Astrocyte of the cerebellum (primary cell): ENCODE results near the gene REELD1.

Experiments used
- DNase-seq: peaks from one replicate; pipeline ENCODE4 v3.0.0-alpha.2; 2011; ENCODE audit warnings: low read depth
- H3K4me3 ChIP-seq: 2 replicates; pipeline ENCODE4 v1.5.1; 2011; ENCODE audit warnings: mild to moderate bottlenecking, low read depth, low read length, moderate library complexity
- in situ Hi-C: cut with HindIII; loops from 2 replicates; pipeline ENCODE4 v1.10.0; 2017; ENCODE audit warnings: low sequenced_read_pairs
- TF ChIP-seq, protein P1 (sequence below): IDR thresholded peaks from 2 replicates; pipeline ENCODE4 v1.5.1; 2012; ENCODE audit warnings: low read length, low read depth, moderate library complexity, mild to moderate bottlenecking; ENCODE audit errors: missing control alignments

REELD1 gene

GRCh38 chr4:146275370-146275769 lies 61.0 kb downstream of the REELD1 start:
- in situ Hi-C loops: no loop called here
- no peak for DNase-seq
- TF ChIP-seq, protein P1, sequence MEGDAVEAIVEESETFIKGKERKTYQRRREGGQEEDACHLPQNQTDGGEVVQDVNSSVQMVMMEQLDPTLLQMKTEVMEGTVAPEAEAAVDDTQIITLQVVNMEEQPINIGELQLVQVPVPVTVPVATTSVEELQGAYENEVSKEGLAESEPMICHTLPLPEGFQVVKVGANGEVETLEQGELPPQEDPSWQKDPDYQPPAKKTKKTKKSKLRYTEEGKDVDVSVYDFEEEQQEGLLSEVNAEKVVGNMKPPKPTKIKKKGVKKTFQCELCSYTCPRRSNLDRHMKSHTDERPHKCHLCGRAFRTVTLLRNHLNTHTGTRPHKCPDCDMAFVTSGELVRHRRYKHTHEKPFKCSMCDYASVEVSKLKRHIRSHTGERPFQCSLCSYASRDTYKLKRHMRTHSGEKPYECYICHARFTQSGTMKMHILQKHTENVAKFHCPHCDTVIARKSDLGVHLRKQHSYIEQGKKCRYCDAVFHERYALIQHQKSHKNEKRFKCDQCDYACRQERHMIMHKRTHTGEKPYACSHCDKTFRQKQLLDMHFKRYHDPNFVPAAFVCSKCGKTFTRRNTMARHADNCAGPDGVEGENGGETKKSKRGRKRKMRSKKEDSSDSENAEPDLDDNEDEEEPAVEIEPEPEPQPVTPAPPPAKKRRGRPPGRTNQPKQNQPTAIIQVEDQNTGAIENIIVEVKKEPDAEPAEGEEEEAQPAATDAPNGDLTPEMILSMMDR: no peak
- H3K4me3 ChIP-seq: no peak overlapping the region

GRCh38 chr4:146278986-146279385 lies 64.6 kb downstream of the REELD1 start:
- no peak for DNase-seq
- TF ChIP-seq, protein P1: no peak
- in situ Hi-C loops: no loop called here
- H3K4me3 ChIP-seq: no peak overlapping the region
